ENCODE measurements around the gene TMEM120B. TPM values are rescaled to one million over a fixed set of nuclear protein-coding genes. Genes with fewer than 3 reads are reported as not detected.
"Not testable (repeated sequence)": the region's sequence is repeated elsewhere in the genome, so short reads cannot be mapped to it uniquely, and the experiment has no call there.

TMEM120B gene
- total RNA-seq, 1 experiment from 2014 or later: 23.8 TPM

- Histone ChIP-seq H3K4me3 (ENCODE audit: insufficient read depth, low read depth, low read length) (no peak overlapping the region), H3K27me3 (ENCODE audit: control insufficient read depth, insufficient read depth, low read length) (no peaks in the 10 kb centered on the region), H3K36me3 (replicated peaks; ENCODE audit: control insufficient read depth, insufficient read depth, low read length) (0 out of 2 replicates have a peak, but pooled peaks cover 1% of the 10 kb centered on the region)
- DNase-seq: no peak
These were observed 4.6 kb downstream of the TMEM120B start for GRCh38 chr12:121717041-121717699.

- no peak for DNase-seq
- peaks cover 1% of the 10 kb centered on the region; the same call in 1 of the 2 replicates for H3K36me3 ChIP-seq (replicated peaks; ENCODE audit: control insufficient read depth, insufficient read depth, low read length)
- H3K4me3 ChIP-seq (ENCODE audit: insufficient read depth, low read depth, low read length): no peak overlapping the region
- no peaks in the 10 kb centered on the region for H3K27me3 ChIP-seq (ENCODE audit: control insufficient read depth, insufficient read depth, low read length)
These were observed 6.2 kb downstream of the TMEM120B start for GRCh38 chr12:121718653-121719239.

- Histone ChIP-seq H3K4me3 (ENCODE audit: insufficient read depth, low read depth, low read length) (no peak overlapping the region), H3K27me3 (ENCODE audit: control insufficient read depth, insufficient read depth, low read length) (no peaks in the 10 kb centered on the region), H3K36me3 (replicated peaks; ENCODE audit: control insufficient read depth, insufficient read depth, low read length) (no peaks in the 10 kb centered on the region; the same call in 1 of the 2 replicates)
- peak; percentile 1 for DNase-seq
These were observed 7.4 kb downstream of the TMEM120B start for GRCh38 chr12:121719926-121720414.

DNA sequence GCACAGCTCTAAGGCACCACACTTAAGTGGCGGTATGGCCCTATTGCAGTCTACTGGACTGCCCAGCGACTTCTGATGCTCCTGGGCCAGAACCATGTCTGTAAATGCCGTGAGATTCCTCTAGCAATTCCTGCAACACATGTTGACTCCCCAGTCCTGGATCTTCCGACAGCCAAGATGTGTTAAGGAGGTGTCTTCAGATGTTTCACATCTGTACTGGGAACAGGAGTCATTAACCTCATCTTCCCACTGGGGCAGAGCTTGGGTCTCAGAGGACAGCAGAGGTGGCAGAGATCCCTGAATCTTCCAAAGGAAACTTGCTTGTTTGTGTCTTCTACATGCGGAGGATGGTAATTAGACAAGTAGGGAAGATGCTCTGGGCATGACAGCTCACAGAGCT lies 8.2 kb downstream of the TMEM120B start:
- no peak for DNase-seq
- Histone ChIP-seq H3K27me3 (ENCODE audit: control insufficient read depth, insufficient read depth, low read length) (no peaks in the 10 kb centered on the region), H3K4me3 (ENCODE audit: insufficient read depth, low read depth, low read length) (no peak overlapping the region), H3K36me3 (replicated peaks; ENCODE audit: control insufficient read depth, insufficient read depth, low read length) (no peaks in the 10 kb centered on the region; the same call in 1 of the 2 replicates)

DNA sequence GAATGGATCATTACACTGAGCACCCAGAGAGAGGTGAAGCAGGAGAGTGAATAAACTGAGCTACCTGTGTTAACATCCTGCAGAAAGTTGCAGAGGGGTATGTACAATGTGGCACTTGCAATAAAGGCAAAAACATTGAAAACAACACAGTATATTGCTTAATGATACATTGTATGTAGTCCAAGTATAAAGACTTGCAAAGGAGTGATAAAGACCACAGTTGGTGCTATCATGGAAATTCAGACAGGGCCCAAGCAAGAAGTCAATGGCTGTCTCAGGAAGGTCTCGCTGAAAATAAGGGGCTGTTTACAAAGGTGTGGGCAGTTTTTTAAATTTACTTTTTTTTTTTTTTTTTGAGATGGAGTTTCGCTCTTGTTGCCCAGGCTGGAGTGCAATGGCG lies 10.0 kb downstream of the TMEM120B start:
- Histone ChIP-seq H3K4me3 (ENCODE audit: insufficient read depth, low read depth, low read length) (no peak overlapping the region), H3K27me3 (ENCODE audit: control insufficient read depth, insufficient read depth, low read length) (no peaks in the 10 kb centered on the region), H3K36me3 (replicated peaks; ENCODE audit: control insufficient read depth, insufficient read depth, low read length) (no peaks in the 10 kb centered on the region; the same call in 1 of the 2 replicates)
- DNase-seq: no peak

- Histone ChIP-seq H3K36me3 (replicated peaks; ENCODE audit: control insufficient read depth, insufficient read depth, low read length) (no peaks in the 10 kb centered on the region; the same call in 1 of the 2 replicates), H3K4me3 (ENCODE audit: insufficient read depth, low read depth, low read length) (no peak overlapping the region), H3K27me3 (ENCODE audit: control insufficient read depth, insufficient read depth, low read length) (no peaks in the 10 kb centered on the region)
- no peak for DNase-seq
These were observed 10.6 kb downstream of the TMEM120B start for GRCh38 chr12:121723200-121723599.

- no peak for DNase-seq
- Histone ChIP-seq H3K4me3 (ENCODE audit: insufficient read depth, low read depth, low read length) (no peak overlapping the region), H3K36me3 (replicated peaks; ENCODE audit: control insufficient read depth, insufficient read depth, low read length) (no peaks in the 10 kb centered on the region; the same call in 1 of the 2 replicates), H3K27me3 (ENCODE audit: control insufficient read depth, insufficient read depth, low read length) (no peaks in the 10 kb centered on the region)
These were observed 12.4 kb downstream of the TMEM120B start for GRCh38 chr12:121724925-121725324.

GRCh38 chr12:121725423-121725822 lies 12.9 kb downstream of the TMEM120B start:
- Histone ChIP-seq H3K27me3 (ENCODE audit: control insufficient read depth, insufficient read depth, low read length) (no peaks in the 10 kb centered on the region), H3K4me3 (ENCODE audit: insufficient read depth, low read depth, low read length) (no peak overlapping the region), H3K36me3 (replicated peaks; ENCODE audit: control insufficient read depth, insufficient read depth, low read length) (no peaks in the 10 kb centered on the region; the same call in 1 of the 2 replicates)
- DNase-seq: no peak

DNA sequence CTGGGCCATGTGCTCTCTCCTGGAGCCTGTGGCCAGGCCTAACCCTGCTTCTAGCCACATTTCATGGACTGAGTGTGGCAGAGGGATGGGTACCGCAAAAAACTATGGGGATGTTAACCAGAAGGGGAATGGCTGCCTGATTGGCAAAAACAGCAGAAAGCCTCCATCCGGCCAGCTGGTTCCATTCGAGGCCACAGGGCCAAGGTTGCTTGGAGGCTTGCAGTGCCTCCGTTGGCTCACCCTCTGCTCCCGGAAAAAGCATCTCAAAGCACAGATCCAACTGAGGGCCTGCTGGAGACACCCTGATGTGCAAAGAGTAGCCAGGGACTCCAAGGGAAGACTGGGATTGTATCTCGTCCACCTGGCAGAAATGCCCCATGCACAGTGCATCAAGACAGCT lies 16.5 kb downstream of the TMEM120B start:
- DNase-seq: no peak
- Histone ChIP-seq H3K27me3 (ENCODE audit: control insufficient read depth, insufficient read depth, low read length) (no peaks in the 10 kb centered on the region), H3K4me3 (ENCODE audit: insufficient read depth, low read depth, low read length) (no peak overlapping the region), H3K36me3 (replicated peaks; ENCODE audit: control insufficient read depth, insufficient read depth, low read length) (no peaks in the 10 kb centered on the region; the same call in 1 of the 2 replicates)

DNA sequence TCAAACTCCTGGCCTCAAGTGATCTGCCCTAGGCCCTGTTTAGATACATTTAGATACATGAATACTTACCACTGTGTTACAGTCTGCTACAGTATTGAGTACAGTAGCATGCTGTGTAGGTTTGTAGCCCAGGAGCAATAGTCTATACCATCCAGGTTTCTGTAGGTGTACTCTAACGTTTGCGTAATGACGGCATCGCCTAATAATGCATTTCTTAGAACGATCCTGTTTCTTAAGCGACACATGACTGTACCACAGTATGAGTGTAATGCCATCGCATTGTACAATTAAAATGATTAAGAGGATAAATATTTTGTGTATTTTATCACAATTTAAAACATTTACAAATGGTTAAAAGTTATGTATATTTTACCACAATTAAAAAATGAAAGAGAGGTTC lies 18.9 kb downstream of the TMEM120B start:
- Histone ChIP-seq H3K4me3 (ENCODE audit: insufficient read depth, low read depth, low read length) (no peak overlapping the region), H3K27me3 (ENCODE audit: control insufficient read depth, insufficient read depth, low read length) (no peaks in the 10 kb centered on the region), H3K36me3 (replicated peaks; ENCODE audit: control insufficient read depth, insufficient read depth, low read length) (no peaks in the 10 kb centered on the region)
- no peak for DNase-seq

- H3K27me3 ChIP-seq (ENCODE audit: control insufficient read depth, insufficient read depth, low read length): no peaks in the 10 kb centered on the region
- no peak overlapping the region for H3K4me3 ChIP-seq (ENCODE audit: insufficient read depth, low read depth, low read length)
- no peak for DNase-seq
- no peaks in the 10 kb centered on the region for H3K36me3 ChIP-seq (replicated peaks; ENCODE audit: control insufficient read depth, insufficient read depth, low read length)
These were observed 21.3 kb downstream of the TMEM120B start for GRCh38 chr12:121733849-121734248.

DNA sequence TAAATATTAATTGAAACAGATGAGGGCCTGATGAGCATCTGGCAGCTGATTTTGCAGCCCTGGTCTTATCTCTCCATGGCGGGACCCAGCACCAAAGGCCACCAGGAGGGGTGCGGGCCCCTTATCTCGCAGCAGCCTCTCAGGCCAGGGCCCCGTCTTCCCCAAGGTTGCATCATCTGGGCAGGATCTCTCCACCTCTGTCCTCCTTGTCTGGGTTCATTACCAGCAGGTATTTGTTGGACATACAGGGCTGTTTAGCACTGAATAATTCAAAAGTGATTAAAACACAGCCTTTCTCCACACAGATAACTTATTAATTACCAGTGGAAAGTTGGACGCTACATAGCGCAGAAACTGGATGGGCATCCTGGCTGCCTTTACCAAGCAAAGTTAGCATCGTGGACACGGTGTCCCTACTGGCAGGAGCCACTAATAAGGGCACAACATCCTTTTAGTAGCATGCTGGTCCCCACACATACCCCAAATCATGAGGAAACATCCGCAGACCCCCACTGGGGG lies 25.8 kb downstream of the TMEM120B start:
- H3K4me3 ChIP-seq (ENCODE audit: insufficient read depth, low read depth, low read length): no peak overlapping the region
- peak; percentile 46 for DNase-seq
- H3K27me3 ChIP-seq (ENCODE audit: control insufficient read depth, insufficient read depth, low read length): no peaks in the 10 kb centered on the region
- H3K36me3 ChIP-seq (replicated peaks; ENCODE audit: control insufficient read depth, insufficient read depth, low read length): no peaks in the 10 kb centered on the region; the same call in none of the 2 replicates

- Histone ChIP-seq H3K4me3 (ENCODE audit: insufficient read depth, low read depth, low read length) (no peak overlapping the region), H3K27me3 (ENCODE audit: control insufficient read depth, insufficient read depth, low read length) (no peaks in the 10 kb centered on the region), H3K36me3 (replicated peaks; ENCODE audit: control insufficient read depth, insufficient read depth, low read length) (no peaks in the 10 kb centered on the region; the same call in none of the 2 replicates)
- DNase-seq: no peak
These were observed 28.3 kb downstream of the TMEM120B start for GRCh38 chr12:121740847-121741246.

DNA sequence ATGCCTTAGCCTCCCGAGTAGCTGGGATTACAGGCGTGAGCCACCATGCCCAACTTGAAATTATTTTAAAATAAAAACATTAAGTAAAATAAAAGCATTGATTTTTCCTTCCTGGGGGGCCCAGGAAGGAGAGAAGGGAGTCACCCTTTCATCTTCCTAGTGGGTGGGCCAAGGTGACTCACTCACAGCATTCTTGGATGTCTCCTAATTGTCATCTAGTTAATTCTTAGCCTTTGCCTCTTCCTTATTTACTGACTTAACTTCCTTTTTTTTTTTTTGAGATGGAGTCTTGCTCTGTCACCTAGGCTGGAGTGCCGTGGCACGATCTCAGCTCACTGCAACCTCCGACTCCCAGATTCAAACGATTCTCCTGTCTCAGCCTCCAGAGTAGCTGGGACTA lies 29.2 kb downstream of the TMEM120B start:
- no peaks in the 10 kb centered on the region for H3K27me3 ChIP-seq (ENCODE audit: control insufficient read depth, insufficient read depth, low read length)
- peak; percentile 15 for DNase-seq
- H3K36me3 ChIP-seq (replicated peaks; ENCODE audit: control insufficient read depth, insufficient read depth, low read length): no peaks in the 10 kb centered on the region; the same call in none of the 2 replicates
- no peak overlapping the region for H3K4me3 ChIP-seq (ENCODE audit: insufficient read depth, low read depth, low read length)

- DNase-seq; H3K36me3 ChIP-seq (replicated peaks; ENCODE audit: control insufficient read depth, insufficient read depth, low read length): not testable (repeated sequence)
These were observed 33.0 kb downstream of the TMEM120B start for GRCh38 chr12:121745545-121745944.

More at GRCh38 chr12:121745545-121745944, 33.0 kb downstream of the TMEM120B start:
- not testable (repeated sequence) for H3K27me3 ChIP-seq (ENCODE audit: control insufficient read depth, insufficient read depth, low read length); H3K4me3 ChIP-seq (ENCODE audit: insufficient read depth, low read depth, low read length)
